Subcutaneous abdominal adipose tissue (tissue), 5 donors: ENCODE data around the gene CBARP.
A peak's percentile ranks its signal among the peaks of the same experiment; 100 is the strongest.

Experiments
- H3K27ac ChIP-seq: one replicate; pipeline ENCODE4 v1.7.0; 2013; ENCODE audit warnings: low read depth, mild to moderate bottlenecking, inconsistent platforms, low read length, moderate library complexity
- H3K27me3 ChIP-seq, 5 donors: one replicate each; pipeline ENCODE4 v1.7.0; 2013; ENCODE audit warnings: low read length in 5 of 5, inconsistent platforms in 1 of 5; ENCODE audit not compliant: control insufficient read depth in 5 of 5, insufficient read depth in 4 of 5
- H3K36me3 ChIP-seq, 5 donors: one replicate each; pipeline ENCODE4 v1.7.0; 2013; ENCODE audit warnings: low read length in 5 of 5; ENCODE audit not compliant: control insufficient read depth in 5 of 5, insufficient read depth in 5 of 5
- H3K4me1 ChIP-seq, 5 donors: one replicate each; pipeline ENCODE4 v1.7.0; 2013; ENCODE audit warnings: low read length in 5 of 5, mild to moderate bottlenecking in 3 of 5, moderate library complexity in 1 of 5; ENCODE audit not compliant: control insufficient read depth in 5 of 5, insufficient read depth in 5 of 5
- H3K4me3 ChIP-seq, 5 donors: one replicate each; pipeline ENCODE4 v1.7.0; 2013; ENCODE audit warnings: low read length in 5 of 5, low read depth in 1 of 5
- H3K9ac ChIP-seq, 5 donors: one replicate each; pipeline ENCODE4 v1.7.0; 2013; ENCODE audit warnings: low read length in 5 of 5, mild to moderate bottlenecking in 4 of 5, moderate library complexity in 3 of 5
- H3K9me3 ChIP-seq, 5 donors: one replicate each; pipeline ENCODE4 v1.7.0; 2013; ENCODE audit warnings: low read length in 5 of 5; ENCODE audit not compliant: control insufficient read depth in 5 of 5
- donor health status: healthy.
- donor health status: healthy.
- donor health status: healthy.
- donor health status: healthy.
- donor health status: healthy.

Gene CBARP

DNA sequence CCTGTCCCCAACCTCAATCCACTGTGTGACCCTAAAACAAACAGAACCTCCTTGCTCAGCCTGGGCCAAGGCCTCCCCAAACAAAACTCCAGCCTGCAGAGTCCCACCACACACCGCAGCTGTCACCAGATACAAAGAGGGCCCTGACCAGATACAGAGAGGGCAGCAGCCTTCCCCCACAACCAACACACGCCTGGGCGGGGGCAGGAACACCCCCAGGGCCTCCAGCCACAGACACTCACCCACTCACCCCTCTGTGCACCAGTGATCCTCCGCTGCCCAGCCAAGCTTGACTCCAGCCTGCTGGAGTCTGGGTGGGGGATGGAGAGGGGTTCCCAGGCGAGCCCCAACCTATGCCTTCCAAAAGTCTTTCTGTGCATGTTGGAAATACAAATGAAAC, 25.4 kb upstream of the CBARP start:
- Histone ChIP-seq H3K27ac (peak overlapping the region; percentile 86), H3K4me1 (peaks cover 17 to 77% (median 73%) of the 10 kb centered on the region in 5 donors), H3K36me3 (peaks cover 0 to 3% (median 0%) of the 10 kb centered on the region in 5 donors), H3K9ac (no peak overlapping the region), H3K4me3 (no peak overlapping the region), H3K9me3 (peaks cover 0 to 2% (median 0%) of the 10 kb centered on the region in 5 donors), H3K27me3 (peaks cover 0 to 6% (median 0%) of the 10 kb centered on the region in 5 donors)

DNA sequence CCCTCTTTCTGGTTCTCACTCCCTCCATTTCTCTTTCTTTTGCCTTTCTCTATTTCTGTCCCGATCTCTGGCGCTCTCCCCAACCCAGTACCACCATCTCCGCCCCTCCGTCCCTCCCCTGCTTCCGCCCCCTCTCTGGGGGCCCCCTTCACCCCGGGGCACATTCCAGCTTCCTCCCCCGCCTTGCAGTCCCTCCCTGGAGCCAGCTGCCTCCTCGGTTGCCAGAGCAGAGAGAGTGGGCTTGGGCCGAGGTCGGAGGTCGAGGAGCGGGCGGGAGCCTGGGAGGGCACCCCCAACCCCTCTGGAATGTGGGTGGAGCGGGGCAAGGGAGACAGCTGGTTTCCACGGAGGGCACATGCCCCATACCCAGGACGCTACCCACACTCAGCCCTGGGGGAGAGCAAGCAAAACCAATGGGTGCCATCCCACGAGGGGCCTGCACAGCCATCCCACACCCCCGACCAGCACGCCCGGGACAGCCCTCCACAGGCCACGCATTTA, 24.9 kb upstream of the CBARP start:
- no peak overlapping the region for H3K4me3 ChIP-seq
- peak overlapping the region; percentile 86 for H3K27ac ChIP-seq
- no peak overlapping the region for H3K9ac ChIP-seq
- peaks cover 0 to 7% (median 0%) of the 10 kb centered on the region in 5 donors for H3K36me3 ChIP-seq
- H3K9me3 ChIP-seq: peaks cover 0 to 2% (median 0%) of the 10 kb centered on the region in 5 donors
- peaks cover 0 to 6% (median 0%) of the 10 kb centered on the region in 5 donors for H3K27me3 ChIP-seq
- peaks cover 17 to 77% (median 73%) of the 10 kb centered on the region in 5 donors for H3K4me1 ChIP-seq

DNA sequence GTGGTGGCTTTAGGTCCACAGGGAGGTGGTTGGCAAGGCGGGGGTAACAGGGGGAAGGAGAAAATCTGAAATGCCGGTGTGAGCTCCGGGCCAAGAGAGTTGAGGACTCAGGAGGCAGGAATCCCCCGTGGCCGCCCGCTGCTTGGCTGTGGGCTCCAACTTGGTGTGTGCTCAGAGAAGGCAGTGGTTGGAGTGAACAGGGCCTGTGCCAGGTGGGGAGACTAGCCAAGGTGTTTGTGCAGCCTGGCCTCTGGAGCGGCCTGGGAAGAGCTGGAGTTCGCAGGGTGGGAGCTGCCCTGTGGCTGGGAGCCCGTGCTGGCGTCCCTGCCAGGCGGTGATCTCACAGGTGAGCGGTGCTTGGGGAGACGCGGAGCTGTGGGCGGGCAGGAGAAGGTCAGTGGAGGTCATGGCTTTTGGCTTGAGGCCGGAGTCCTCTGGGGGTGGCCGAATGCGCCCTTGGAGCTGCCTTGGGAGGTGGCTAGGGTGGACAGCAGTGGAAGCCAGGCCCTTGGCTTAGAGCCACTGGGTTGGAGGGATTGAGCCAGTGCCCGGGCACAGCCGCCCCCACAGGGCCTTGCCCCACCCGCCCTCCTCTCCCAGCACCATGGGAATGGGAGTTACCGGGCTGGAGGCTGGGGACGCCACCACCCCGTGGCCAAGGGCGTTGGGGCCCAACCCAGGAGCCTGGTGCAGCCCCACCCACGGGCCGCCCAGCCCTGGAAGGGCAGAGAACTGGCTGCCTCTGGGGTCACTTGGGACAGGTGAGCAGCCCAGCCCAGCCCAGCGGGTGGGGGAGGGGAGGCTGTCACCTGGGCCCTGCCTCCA, 24.2 kb upstream of the CBARP start:
- peaks cover 0 to 13% (median 5%) of the 10 kb centered on the region in 5 donors for H3K36me3 ChIP-seq
- H3K27ac ChIP-seq: peak overlapping the region; percentile 86
- peaks cover 17 to 77% (median 69%) of the 10 kb centered on the region in 5 donors for H3K4me1 ChIP-seq
- peaks cover 0 to 6% (median 0%) of the 10 kb centered on the region in 5 donors for H3K27me3 ChIP-seq
- H3K4me3 ChIP-seq: peak overlapping the region in 3 of 5 donors; percentile 67 to 81 (median 73)
- H3K9me3 ChIP-seq: peaks cover 0 to 2% (median 0%) of the 10 kb centered on the region in 5 donors
- H3K9ac ChIP-seq: peak overlapping the region in 3 of 5 donors; percentile 55 to 73 (median 73)

DNA sequence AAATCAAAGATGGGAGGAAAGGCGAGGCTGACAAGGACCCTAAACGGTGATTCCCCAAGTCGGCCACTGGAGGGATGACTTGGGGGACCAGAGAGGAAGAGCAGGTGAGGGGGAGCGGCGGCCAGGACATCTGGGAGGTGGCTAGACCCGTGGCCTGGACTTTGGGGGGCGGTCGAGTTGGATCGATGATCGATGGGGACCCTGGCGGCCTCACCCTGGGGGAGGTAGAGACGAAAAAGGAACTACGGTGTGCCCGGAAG, 23.7 kb upstream of the CBARP start:
- Histone ChIP-seq H3K9me3 (peaks cover 0 to 2% (median 0%) of the 10 kb centered on the region in 5 donors), H3K27ac (peak overlapping the region; percentile 86), H3K27me3 (peaks cover 0 to 6% (median 0%) of the 10 kb centered on the region in 5 donors), H3K36me3 (peaks cover 0 to 18% (median 10%) of the 10 kb centered on the region in 5 donors), H3K4me1 (peaks cover 17 to 78% (median 68%) of the 10 kb centered on the region in 5 donors), H3K4me3 (peak overlapping the region; percentile 67 to 81 (median 72)), H3K9ac (peak overlapping the region in 4 of 5 donors; percentile 6 to 74 (median 73))

DNA sequence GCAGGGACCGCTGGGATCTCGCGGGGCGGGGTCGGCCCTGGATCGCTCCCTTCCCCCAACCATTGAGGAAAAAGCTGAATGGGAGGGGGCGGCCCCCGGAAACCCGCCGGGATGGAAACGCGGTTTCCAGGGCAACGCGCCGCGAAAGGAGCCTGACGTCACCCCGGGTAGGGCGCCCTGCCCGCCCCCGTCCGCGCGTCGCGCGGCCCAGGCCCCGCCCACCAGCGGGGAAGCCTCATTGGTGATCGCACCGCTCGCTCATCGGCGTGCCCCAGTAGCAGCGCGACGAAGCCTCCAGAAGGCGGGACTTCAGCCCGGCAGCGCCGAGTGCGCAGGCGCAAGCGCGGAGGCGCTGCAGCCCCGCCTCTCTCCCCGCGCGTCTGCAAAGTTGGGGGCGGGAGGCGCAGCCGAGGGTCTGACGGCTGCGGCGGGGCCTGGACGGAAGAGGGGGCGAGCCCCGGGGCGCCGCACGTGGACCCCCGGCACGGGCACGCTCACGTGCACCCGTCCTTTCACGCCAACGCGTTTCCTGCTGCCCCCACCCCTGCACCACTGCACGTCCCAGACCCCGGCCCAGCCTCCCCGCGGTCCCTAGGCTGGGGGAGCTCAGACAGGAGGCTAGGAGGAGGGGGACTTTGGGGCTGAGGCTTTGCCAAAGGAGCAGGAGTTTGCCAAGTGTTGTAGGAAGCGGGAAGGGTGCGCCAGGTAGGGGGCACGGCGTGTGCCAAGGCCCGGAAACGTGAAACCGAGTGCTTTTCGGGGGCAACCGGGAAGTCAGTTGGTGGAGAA, 23.1 kb upstream of the CBARP start:
- Histone ChIP-seq H3K9ac (peak overlapping the region in 4 of 5 donors; percentile 6 to 74 (median 73)), H3K4me3 (peak overlapping the region; percentile 67 to 81 (median 72))

DNA sequence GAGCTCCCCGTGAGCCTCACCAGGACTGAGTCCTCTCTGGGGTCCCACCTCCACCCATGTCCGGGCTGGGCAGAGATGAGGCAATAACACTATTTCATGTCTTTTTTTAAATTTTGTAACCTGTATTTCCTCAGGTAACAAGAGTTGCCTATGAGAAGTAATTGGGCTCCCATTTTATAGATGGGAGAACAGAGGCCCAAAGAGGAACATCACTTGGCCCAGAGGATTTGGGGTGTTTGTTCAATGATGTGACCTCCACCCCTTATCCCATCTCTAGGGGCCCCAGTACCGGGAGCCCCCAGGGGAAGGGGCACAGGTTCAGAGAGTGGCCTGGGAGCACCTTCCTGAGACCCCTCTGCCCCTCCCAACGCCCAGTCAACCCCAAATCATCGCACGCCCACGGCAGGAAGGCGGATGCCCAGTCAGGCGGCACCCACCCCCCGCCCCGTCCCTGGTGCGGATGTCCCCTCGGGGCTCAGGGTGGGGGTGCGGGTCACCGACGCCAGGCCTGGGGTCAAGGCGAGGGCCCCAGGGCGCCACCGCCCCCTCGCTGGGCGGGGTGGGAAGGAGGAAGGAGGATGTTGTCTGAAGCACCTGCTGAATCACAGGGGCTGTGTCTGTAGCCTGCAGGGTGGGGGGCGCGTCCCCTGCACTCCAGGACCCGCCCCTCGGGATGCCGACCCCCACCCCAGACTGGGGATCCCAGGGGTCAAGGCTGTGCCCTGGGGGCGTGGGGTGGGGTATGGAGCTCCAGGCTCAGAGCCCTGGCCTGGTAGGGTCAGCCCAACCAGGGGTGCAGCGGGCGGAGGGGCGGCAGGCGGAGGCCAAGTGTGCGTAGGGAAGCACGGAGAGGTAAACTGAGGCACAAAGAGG, 22.3 kb upstream of the CBARP start:
- Histone ChIP-seq H3K4me3 (peak overlapping the region in 3 of 5 donors; percentile 11 to 81 (median 44)), H3K9ac (peak overlapping the region in 4 of 5 donors; percentile 16 to 63 (median 47)), H3K9me3 (peaks cover 0 to 2% (median 0%) of the 10 kb centered on the region in 5 donors), H3K36me3 (peaks cover 0 to 30% (median 22%) of the 10 kb centered on the region in 5 donors), H3K27ac (peak overlapping the region; percentile 90), H3K27me3 (peaks cover 0 to 6% (median 0%) of the 10 kb centered on the region in 5 donors), H3K4me1 (peaks cover 12 to 76% (median 65%) of the 10 kb centered on the region in 5 donors)

More for the DNA sequence above, 23.1 kb upstream of the CBARP start:
- peaks cover 0 to 2% (median 0%) of the 10 kb centered on the region in 5 donors for H3K9me3 ChIP-seq
- H3K36me3 ChIP-seq: peaks cover 0 to 22% (median 13%) of the 10 kb centered on the region in 5 donors
- H3K27me3 ChIP-seq: peaks cover 0 to 6% (median 0%) of the 10 kb centered on the region in 5 donors
- peak overlapping the region; percentile 90 for H3K27ac ChIP-seq
- H3K4me1 ChIP-seq: peaks cover 16 to 75% (median 64%) of the 10 kb centered on the region in 5 donors

DNA sequence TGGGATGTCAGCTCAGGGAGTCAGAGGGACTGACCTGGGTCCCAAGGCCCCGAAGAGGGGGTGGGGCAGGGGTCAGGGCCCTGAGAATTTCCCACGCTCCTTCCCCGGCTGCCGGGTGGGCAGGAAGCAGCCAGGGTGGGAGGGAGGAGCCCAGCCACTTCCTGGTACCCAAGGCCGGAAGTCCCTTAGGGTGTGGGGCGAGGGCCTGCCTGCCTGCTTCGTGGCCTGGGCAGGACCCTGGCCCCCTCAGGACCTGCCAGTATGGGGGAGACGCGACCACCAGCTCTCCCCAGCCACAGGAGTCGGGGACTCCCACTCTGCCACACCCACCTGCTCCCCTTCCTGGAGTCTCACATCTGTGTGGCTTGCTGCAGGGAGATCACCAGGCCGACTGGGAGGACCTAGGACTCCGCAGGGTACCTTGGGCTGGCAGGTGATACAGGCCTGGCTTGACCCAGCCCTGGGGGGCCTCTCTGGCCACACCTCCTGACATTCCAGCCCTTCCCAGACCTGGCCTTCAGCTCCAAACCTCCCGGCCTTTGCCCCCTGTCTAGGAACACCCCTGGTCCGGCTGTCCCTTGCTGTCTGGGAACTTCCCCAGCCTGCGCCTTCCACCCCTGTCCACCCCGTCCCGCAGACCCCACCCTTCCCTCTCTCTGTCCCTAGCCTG, 21.5 kb upstream of the CBARP start:
- H3K9ac ChIP-seq: peak overlapping the region; percentile 24 to 97 (median 59)
- H3K36me3 ChIP-seq: peaks cover 0 to 38% (median 29%) of the 10 kb centered on the region in 5 donors
- peak overlapping the region in 4 of 5 donors; percentile 36 to 81 (median 42) for H3K4me3 ChIP-seq
- peaks cover 10 to 80% (median 70%) of the 10 kb centered on the region in 5 donors for H3K4me1 ChIP-seq
- H3K9me3 ChIP-seq: peaks cover 0 to 2% (median 0%) of the 10 kb centered on the region in 5 donors
- H3K27me3 ChIP-seq: peaks cover 0 to 6% (median 0%) of the 10 kb centered on the region in 5 donors
- H3K27ac ChIP-seq: peak overlapping the region; percentile 90

DNA sequence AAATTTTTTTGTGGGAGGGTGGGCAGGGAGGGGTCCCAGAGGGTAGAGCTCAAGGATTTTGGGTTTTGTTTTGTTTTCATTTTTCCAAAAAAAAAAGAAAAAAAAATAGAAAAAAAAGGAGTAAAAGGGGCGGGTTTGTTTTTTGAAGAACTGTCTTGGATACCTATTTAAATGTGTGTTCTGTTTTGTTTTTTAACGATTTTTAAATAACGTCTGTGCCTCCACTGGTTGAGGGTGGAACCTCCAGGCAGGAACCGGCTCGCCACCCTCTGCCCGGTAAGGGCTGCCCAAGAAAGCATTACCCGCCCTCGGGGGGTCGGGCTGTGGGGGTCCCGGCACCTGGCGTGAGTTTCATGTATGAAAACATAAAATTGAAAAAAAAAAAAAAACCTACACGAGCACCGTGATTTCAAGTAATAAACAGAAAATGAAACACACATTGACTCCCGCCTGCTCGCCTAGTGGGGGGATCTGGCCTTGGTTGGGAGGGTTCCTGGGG, 21.0 kb upstream of the CBARP start:
- peak overlapping the region in 4 of 5 donors; percentile 36 to 81 (median 42) for H3K4me3 ChIP-seq
- H3K9me3 ChIP-seq: peaks cover 0 to 2% (median 0%) of the 10 kb centered on the region in 5 donors
- peaks cover 0 to 6% (median 0%) of the 10 kb centered on the region in 5 donors for H3K27me3 ChIP-seq
- H3K4me1 ChIP-seq: peaks cover 10 to 86% (median 76%) of the 10 kb centered on the region in 5 donors
- H3K36me3 ChIP-seq: peaks cover 0 to 44% (median 34%) of the 10 kb centered on the region in 5 donors
- peak overlapping the region in 4 of 5 donors; percentile 24 to 97 (median 49) for H3K9ac ChIP-seq
- peak overlapping the region; percentile 90 for H3K27ac ChIP-seq
